ENCODE measurements around the gene SYNE2.

Gene SYNE2

GRCh38 chr14:64246688-64247087, 393.9 kb downstream of the SYNE2 start:
- DNase-seq (ENCODE audit: low read depth in 2 of 2), result no peak

GRCh38 chr14:64247195-64247594, 394.4 kb downstream of the SYNE2 start:
- no peak for DNase-seq (ENCODE audit: low read depth in 2 of 2)

- DNase-seq (ENCODE audit: low read depth in 2 of 2), result no peak
Observed at GRCh38 chr14:64248689-64249088, 395.9 kb downstream of the SYNE2 start.

- DNase-seq (ENCODE audit: low read depth in 2 of 2), result no peak
Observed at GRCh38 chr14:64249363-64249762, 396.6 kb downstream of the SYNE2 start.

- no peak for DNase-seq (ENCODE audit: low read depth in 2 of 2)
Observed at GRCh38 chr14:64253672-64254071, 400.9 kb downstream of the SYNE2 start.

GRCh38 chr14:64255756-64256155, 403.0 kb downstream of the SYNE2 start:
- DNase-seq (ENCODE audit: low read depth in 2 of 2), result no peak

GRCh38 chr14:64260418-64260817, 407.6 kb downstream of the SYNE2 start:
- DNase-seq (ENCODE audit: low read depth in 2 of 2), result no peak

- no peak for DNase-seq (ENCODE audit: low read depth in 2 of 2)
Observed at GRCh38 chr14:64265222-64265621, 412.4 kb downstream of the SYNE2 start.

- DNase-seq (ENCODE audit: low read depth in 2 of 2), result no peak
Observed at GRCh38 chr14:64266239-64266638, 413.4 kb downstream of the SYNE2 start.

- DNase-seq (ENCODE audit: low read depth in 2 of 2), result no peak
Observed at GRCh38 chr14:64272019-64272418, 419.2 kb downstream of the SYNE2 start.
